GM12865 (cell line): ENCODE results near the gene YKT6.

Experiments used
- DNase-seq: peaks from one replicate; pipeline ENCODE4 v3.0.0; 2010; ENCODE audit warnings: low read depth
- H3K4me3 ChIP-seq: 2 replicates; pipeline ENCODE4 v1.5.1; 2011; ENCODE audit warnings: mild to moderate bottlenecking, low read depth, low read length, control low read depth
- CTCF ChIP-seq: IDR thresholded peaks from 2 replicates; pipeline ENCODE4 v1.5.1; 2011; ENCODE audit warnings: low read length, control low read depth, low read depth, inconsistent platforms; ENCODE audit not compliant: insufficient read depth; ENCODE audit errors: missing control alignments

YKT6 gene

GRCh38 chr7:44201813-44202212 lies 1.0 kb downstream of the YKT6 start:
- peak overlapping the region; percentile 97 for H3K4me3 ChIP-seq
- no peak for TF ChIP-seq CTCF
- no peak for DNase-seq

GRCh38 chr7:44206008-44206407 lies 5.2 kb downstream of the YKT6 start:
- TF ChIP-seq CTCF: no peak
- H3K4me3 ChIP-seq: no peak overlapping the region

GRCh38 chr7:44208085-44208484 lies 7.3 kb downstream of the YKT6 start:
- no peak for TF ChIP-seq CTCF
- DNase-seq: no peak
- no peak overlapping the region for H3K4me3 ChIP-seq

More at GRCh38 chr7:44206008-44206407, 5.2 kb downstream of the YKT6 start:
- no peak for DNase-seq

GRCh38 chr7:44210107-44210506 lies 9.3 kb downstream of the YKT6 start:
- DNase-seq: no peak
- no peak for TF ChIP-seq CTCF

GRCh38 chr7:44211126-44211675 lies 10.4 kb downstream of the YKT6 start:
- H3K4me3 ChIP-seq: no peak overlapping the region
- TF ChIP-seq CTCF: no peak
- no peak for DNase-seq

More at GRCh38 chr7:44210107-44210506, 9.3 kb downstream of the YKT6 start:
- H3K4me3 ChIP-seq: no peak overlapping the region

- no peak overlapping the region for H3K4me3 ChIP-seq
- DNase-seq: no peak
- TF ChIP-seq CTCF: no peak
These were observed 11.2 kb downstream of the YKT6 start for GRCh38 chr7:44212018-44212417.

GRCh38 chr7:44212581-44213184 lies 11.9 kb downstream of the YKT6 start:
- TF ChIP-seq CTCF: no peak
- DNase-seq: no peak
- no peak overlapping the region for H3K4me3 ChIP-seq
